H1 (cell line): Measurements from ENCODE around the gene EVC2. TPM values are rescaled to one million over a fixed set of nuclear protein-coding genes. Genes with fewer than 3 reads are reported as not detected.

ENCODE experiments used
- ASH2L ChIP-seq: fragments of 200-600, 300-600 bp; sonication (generic); IDR thresholded peaks from one replicate; pipeline ENCODE4 v1.7.1; 2017; ENCODE audit warnings: low read length
- BCL11A ChIP-seq, 2 experiments: IDR thresholded peaks; one replicate each; pipeline ENCODE4 v1.6.1; 2011; ENCODE audit warnings: low read depth in 2 of 2, low read length in 2 of 2, mild to moderate bottlenecking in 2 of 2
- CBX5 ChIP-seq: fragments of 300-800, 300-1000 bp; sonication (generic); IDR thresholded peaks from 2 replicates; pipeline ENCODE4 v1.7.1; 2016; ENCODE audit warnings: antibody characterized with exemption, low read length, low read depth
- CHD1 ChIP-seq: IDR thresholded peaks from 2 replicates; pipeline ENCODE4 v1.6.1; 2012; ENCODE audit warnings: low read depth, low read length, improper control_type of control experiment
- EGR1 ChIP-seq: IDR thresholded peaks from 2 replicates; pipeline ENCODE4 v1.6.1; 2011; ENCODE audit warnings: low read depth, low read length, borderline replicate concordance
- EP300 ChIP-seq, 2 experiments: IDR thresholded peaks; 1 replicate in 1 of 2; 2 replicates in 1 of 2; pipeline ENCODE4 v1.6.1; 2011 to 2012; ENCODE audit warnings: low read depth in 2 of 2, low read length in 2 of 2, mild to moderate bottlenecking in 2 of 2, borderline replicate concordance in 1 of 2, inconsistent platforms in 1 of 2, moderate library complexity in 1 of 2
- GTF2F1 ChIP-seq: IDR thresholded peaks from 2 replicates; pipeline ENCODE4 v1.6.1; 2012; ENCODE audit warnings: low read depth, low read length, improper control_type of control experiment, borderline replicate concordance
- HDAC6 ChIP-seq: IDR thresholded peaks from one replicate; pipeline ENCODE4 v1.7.1; 2012; ENCODE audit warnings: low read depth, mild to moderate bottlenecking, inconsistent platforms, low read length, moderate library complexity
- JUND ChIP-seq: IDR thresholded peaks from 2 replicates; pipeline ENCODE4 v1.6.1; 2011; ENCODE audit warnings: mild to moderate bottlenecking, improper control_type of control experiment, low read length
- KDM1A ChIP-seq: fragments of 200-600, 300-600 bp; sonication (generic); IDR thresholded peaks from 2 replicates; pipeline ENCODE4 v1.7.1; 2016; ENCODE audit warnings: mild to moderate bottlenecking, low read length, borderline replicate concordance
- MAX ChIP-seq: IDR thresholded peaks from 2 replicates; pipeline ENCODE4 v1.6.1; 2012; ENCODE audit warnings: inconsistent platforms
- POLR2A ChIP-seq, 2 experiments: IDR thresholded peaks; 1 replicate in 1 of 2; 2 replicates in 1 of 2; pipeline ENCODE4 v1.6.1; 2011; ENCODE audit warnings: low read depth in 2 of 2, low read length in 2 of 2, mild to moderate bottlenecking in 2 of 2; ENCODE audit errors: control extremely low read depth in 1 of 2
- POU5F1 ChIP-seq: IDR thresholded peaks from 2 replicates; pipeline ENCODE4 v1.6.1; 2011; ENCODE audit warnings: low read depth, mild to moderate bottlenecking, low read length, moderate library complexity
- RFX5 ChIP-seq: IDR thresholded peaks from 2 replicates; pipeline ENCODE4 v1.6.1; 2011; ENCODE audit warnings: low read depth, low read length, improper control_type of control experiment, borderline replicate concordance
- RNF2 ChIP-seq: fragments of 200-900, 300-1000 bp; sonication (generic); IDR thresholded peaks from 2 replicates; pipeline ENCODE4 v1.7.1; 2016; ENCODE audit warnings: borderline replicate concordance, low read depth, mild to moderate bottlenecking, antibody characterized with exemption, low read length; ENCODE audit not compliant: poor library complexity, severe bottlenecking; ENCODE audit errors: missing control alignments
- TBP ChIP-seq: IDR thresholded peaks from 2 replicates; pipeline ENCODE4 v1.6.1; 2011; ENCODE audit warnings: low read depth, low read length, improper control_type of control experiment
- TCF12 ChIP-seq: IDR thresholded peaks from 2 replicates; pipeline ENCODE4 v1.6.1; 2011; ENCODE audit warnings: low read depth, mild to moderate bottlenecking, low read length
- USF2 ChIP-seq: IDR thresholded peaks from 2 replicates; pipeline ENCODE4 v1.6.1; 2011; ENCODE audit warnings: low read length, improper control_type of control experiment
- ZNF274 ChIP-seq: IDR thresholded peaks from 2 replicates; pipeline ENCODE4 v1.7.0; 2012; ENCODE audit warnings: low read length, borderline replicate concordance; ENCODE audit errors: extremely low read depth
- polyA plus RNA-seq, 7 experiments: library from polyadenylated mRNA; depleted of rRNA in 3 of 7; stranded (reverse) in 5 of 7; unstranded in 2 of 7; fragments of >200 nt in 5 of 7; fragments of 200-250 nt in 2 of 7; gene quantifications; 1 replicate in 5 of 7; 2 replicates in 1 of 7; 4 replicates in 1 of 7; pipeline versions ENCODE4 v1.2.1 to v1.2.3, GENCODE V29; 2011 to 2013; ENCODE audit warnings: missing spikeins in 2 of 7, mixed read lengths in 2 of 7
- total RNA-seq: library from RNA; stranded (reverse); fragmentation: NEBNext Ultra II Directional; extraction: Animal tissue kit (Norgen Biotek cat#: 25700); gene quantifications from 2 replicates; pipeline ENCODE4 v1.2.1, GENCODE V29; 2021

The EVC2 gene
- total and polyA plus RNA-seq, 2 of the 8 experiments (the other 6 are each of a cell fraction or from before 2014, with no cell fraction given) = 0.73 to 5.9 TPM

GRCh38 chr4:5708449-5709206, at the start of gene EVC2 (continued):
- TF ChIP-seq USF2 (no peak), TBP (no peak), GTF2F1 (no peak), ZNF274 (no peak), EGR1 (peak; percentile 37; the same call in 1 of the 2 replicates), JUND (no peak), TCF12 (no peak), EP300 (IDR thresholded peaks at IDR 0.05; ENCODE audit: borderline replicate concordance in 1 of 2, low read depth in 2 of 2, low read length in 2 of 2) (no peak), MAX (no peak), POU5F1 (no peak), ASH2L (peak; percentile 18), CBX5 (no peak), KDM1A (no peak), CHD1 (no peak), BCL11A (IDR thresholded peaks at IDR 0.05; ENCODE audit: low read depth in 2 of 2, low read length in 2 of 2) (no peak), RNF2 (no peak), HDAC6 (no peak), POLR2A (IDR thresholded peaks at IDR 0.05; ENCODE audit: control extremely low read depth in 1 of 2, low read depth in 2 of 2, low read length in 2 of 2) (no peak), RFX5 (no peak)
